Superior temporal gyrus (tissue), 1 donor: Measurements from ENCODE around the gene RAMP3.
"Not testable (repeated sequence)": the region's sequence is repeated elsewhere in the genome, so short reads cannot be mapped to it uniquely, and the experiment has no call there.

Experiments used
- DNase-seq: peaks from one replicate; pipeline ENCODE4 v3.0.0-alpha.2; 2016; ENCODE audit errors: extremely low spot score

The RAMP3 gene

GRCh38 chr7:45132708-45133320 is 24.8 kb upstream of the RAMP3 start:
- no peak for DNase-seq

- DNase-seq = no peak
These were observed 24.2 kb upstream of the RAMP3 start for GRCh38 chr7:45133352-45133751.

GRCh38 chr7:45133877-45134276 is 23.7 kb upstream of the RAMP3 start:
- DNase-seq = no peak

- DNase-seq = peak; percentile 94
These were observed 21.2 kb upstream of the RAMP3 start for GRCh38 chr7:45136106-45137060.

- DNase-seq = no peak
These were observed 18.9 kb upstream of the RAMP3 start for GRCh38 chr7:45138433-45139267.

GRCh38 chr7:45140827-45141226 is 16.8 kb upstream of the RAMP3 start:
- DNase-seq = no peak

GRCh38 chr7:45143616-45144015 is 14.0 kb upstream of the RAMP3 start:
- DNase-seq = no peak

GRCh38 chr7:45145881-45146280 is 11.7 kb upstream of the RAMP3 start:
- DNase-seq = no peak

- no peak for DNase-seq
These were observed 10.8 kb upstream of the RAMP3 start for GRCh38 chr7:45146531-45147379.

- no peak for DNase-seq
These were observed 9.5 kb upstream of the RAMP3 start for GRCh38 chr7:45147858-45148652.

GRCh38 chr7:45148653-45148973 is 9.0 kb upstream of the RAMP3 start:
- no peak for DNase-seq

- DNase-seq = no peak
These were observed 8.0 kb upstream of the RAMP3 start for GRCh38 chr7:45149606-45150005.

- no peak for DNase-seq
These were observed 7.4 kb upstream of the RAMP3 start for GRCh38 chr7:45150199-45150598.

- DNase-seq = no peak
These were observed 6.4 kb upstream of the RAMP3 start for GRCh38 chr7:45151131-45151684.

GRCh38 chr7:45151967-45152366 is 5.6 kb upstream of the RAMP3 start:
- DNase-seq = no peak

GRCh38 chr7:45153233-45153632 is 4.4 kb upstream of the RAMP3 start:
- DNase-seq = no peak

- not testable (repeated sequence) for DNase-seq
These were observed 3.7 kb upstream of the RAMP3 start for GRCh38 chr7:45153861-45154260.

GRCh38 chr7:45155357-45155900 is 2.2 kb upstream of the RAMP3 start:
- no peak for DNase-seq

- no peak for DNase-seq
These were observed 1.6 kb upstream of the RAMP3 start for GRCh38 chr7:45155941-45156340.
